T-helper 2 cell treated with Interferon-gamma antibody and Interleukin-4, amounts not matched to agents 5 μg/mL and 100 μg/mL, for 36 hours (primary cell): ENCODE measurements around the gene NACA2.
"Not testable (repeated sequence)": the region's sequence is repeated elsewhere in the genome, so short reads cannot be mapped to it uniquely, and the experiment has no call there.

Experiments
- DNase-seq: peaks from one replicate; pipeline ENCODE4 v3.0.0; 2021; ENCODE audit warnings: low spot score
- H3K27ac Mint-ChIP-seq: one replicate; pipeline ENCODE4 v1.8.0; 2021; ENCODE audit warnings: mild to moderate bottlenecking, mixed read lengths
- H3K27me3 Mint-ChIP-seq: one replicate; pipeline ENCODE4 v1.8.0; 2021; ENCODE audit warnings: low read depth, mixed read lengths
- H3K36me3 Mint-ChIP-seq: one replicate; pipeline ENCODE4 v1.8.0; 2021; ENCODE audit warnings: low read depth, mixed read lengths
- H3K4me1 Mint-ChIP-seq: one replicate; pipeline ENCODE4 v1.8.0; 2021; ENCODE audit warnings: low read depth, mixed read lengths
- H3K4me3 Mint-ChIP-seq: one replicate; pipeline ENCODE4 v1.8.0; 2022; ENCODE audit warnings: mild to moderate bottlenecking, moderate library complexity, mixed read lengths
- H3K9me3 Mint-ChIP-seq: one replicate; pipeline ENCODE4 v1.8.0; 2021; ENCODE audit warnings: mixed read lengths

The NACA2 gene

GRCh38 chr17:61591018-61591417 is at the start of gene NACA2:
TSS of gene NACA2 (minus strand) at chr17:61591219. CDS start at chr17:61591180, 39 bp downstream.
- no peaks in the 10 kb centered on the region for H3K36me3 Mint-ChIP-seq
- H3K27me3 Mint-ChIP-seq = peaks cover 11% of the 10 kb centered on the region
- no peaks in the 10 kb centered on the region for H3K9me3 Mint-ChIP-seq
- no peak within 1 kb of the TSS for H3K27ac Mint-ChIP-seq
- H3K4me1 Mint-ChIP-seq = no peaks in the 10 kb centered on the region
- H3K4me3 Mint-ChIP-seq = no peak within 1 kb of the TSS
- no peak for DNase-seq

GRCh38 chr17:61639818-61640217 is 48.8 kb upstream of the NACA2 start:
- H3K4me1 Mint-ChIP-seq = peaks cover 2% of the 10 kb centered on the region
- H3K36me3 Mint-ChIP-seq = no peaks in the 10 kb centered on the region
- H3K27ac Mint-ChIP-seq = no peak overlapping the region
- peaks cover 53% of the 10 kb centered on the region for H3K27me3 Mint-ChIP-seq
- no peak for DNase-seq
- no peak overlapping the region for H3K4me3 Mint-ChIP-seq
- H3K9me3 Mint-ChIP-seq = no peaks in the 10 kb centered on the region

- Mint-ChIP-seq H3K36me3 (no peaks in the 10 kb centered on the region), H3K4me3 (no peak overlapping the region), H3K27me3 (peaks cover 64% of the 10 kb centered on the region), H3K27ac (no peak overlapping the region), H3K4me1 (peaks cover 2% of the 10 kb centered on the region), H3K9me3 (no peaks in the 10 kb centered on the region)
- no peak for DNase-seq
Measured at GRCh38 chr17:61638087-61638486, 47.1 kb upstream of the NACA2 start.

GRCh38 chr17:61635913-61636432 is 45.0 kb upstream of the NACA2 start:
- Mint-ChIP-seq H3K9me3 (no peaks in the 10 kb centered on the region), H3K27me3 (peaks cover 76% of the 10 kb centered on the region), H3K27ac (no peak overlapping the region), H3K36me3 (no peaks in the 10 kb centered on the region), H3K4me3 (no peak overlapping the region), H3K4me1 (peaks cover 2% of the 10 kb centered on the region)
- DNase-seq = peak; percentile 21

GRCh38 chr17:61634942-61635538 is 44.0 kb upstream of the NACA2 start:
- Mint-ChIP-seq H3K27ac (no peak overlapping the region), H3K27me3 (peaks cover 80% of the 10 kb centered on the region), H3K36me3 (no peaks in the 10 kb centered on the region), H3K4me3 (no peak overlapping the region), H3K4me1 (peaks cover 2% of the 10 kb centered on the region), H3K9me3 (no peaks in the 10 kb centered on the region)
- no peak for DNase-seq

GRCh38 chr17:61634011-61634539 is 43.1 kb upstream of the NACA2 start:
- Mint-ChIP-seq H3K9me3 (no peaks in the 10 kb centered on the region), H3K27ac (no peak overlapping the region), H3K27me3 (peaks cover 73% of the 10 kb centered on the region), H3K4me1 (peaks cover 2% of the 10 kb centered on the region), H3K36me3 (no peaks in the 10 kb centered on the region), H3K4me3 (no peak overlapping the region)
- DNase-seq = no peak

- peaks cover 60% of the 10 kb centered on the region for H3K27me3 Mint-ChIP-seq
- H3K9me3 Mint-ChIP-seq = no peaks in the 10 kb centered on the region
- no peaks in the 10 kb centered on the region for H3K36me3 Mint-ChIP-seq
- H3K4me1 Mint-ChIP-seq = peaks cover 2% of the 10 kb centered on the region
- H3K27ac Mint-ChIP-seq = no peak overlapping the region
- no peak overlapping the region for H3K4me3 Mint-ChIP-seq
- no peak for DNase-seq
Measured at GRCh38 chr17:61632826-61633225, 41.8 kb upstream of the NACA2 start.

- H3K4me1 Mint-ChIP-seq = peaks cover 2% of the 10 kb centered on the region
- peaks cover 58% of the 10 kb centered on the region for H3K27me3 Mint-ChIP-seq
- H3K27ac Mint-ChIP-seq = no peak overlapping the region
- no peak overlapping the region for H3K4me3 Mint-ChIP-seq
- DNase-seq = no peak
- H3K9me3 Mint-ChIP-seq = no peaks in the 10 kb centered on the region
- no peaks in the 10 kb centered on the region for H3K36me3 Mint-ChIP-seq
Measured at GRCh38 chr17:61631800-61632199, 40.8 kb upstream of the NACA2 start.

- not testable (repeated sequence) for H3K4me3 Mint-ChIP-seq, DNase-seq, H3K4me1 Mint-ChIP-seq, H3K27ac Mint-ChIP-seq, H3K36me3 Mint-ChIP-seq, H3K9me3 Mint-ChIP-seq
- H3K27me3 Mint-ChIP-seq = peaks cover 51% of the 10 kb centered on the region
Measured at GRCh38 chr17:61628158-61628557, 37.1 kb upstream of the NACA2 start.

GRCh38 chr17:61627658-61628057 is 36.6 kb upstream of the NACA2 start:
- peaks cover 48% of the 10 kb centered on the region for H3K27me3 Mint-ChIP-seq
- no peaks in the 10 kb centered on the region for H3K9me3 Mint-ChIP-seq
- no peak overlapping the region for H3K4me3 Mint-ChIP-seq
- H3K4me1 Mint-ChIP-seq = no peaks in the 10 kb centered on the region
- DNase-seq = no peak
- H3K36me3 Mint-ChIP-seq = no peaks in the 10 kb centered on the region
- H3K27ac Mint-ChIP-seq = no peak overlapping the region

- Mint-ChIP-seq H3K9me3 (no peaks in the 10 kb centered on the region), H3K4me3 (no peak overlapping the region), H3K27me3 (peaks cover 49% of the 10 kb centered on the region), H3K27ac (no peak overlapping the region), H3K36me3 (no peaks in the 10 kb centered on the region), H3K4me1 (no peaks in the 10 kb centered on the region)
- no peak for DNase-seq
Measured at GRCh38 chr17:61627125-61627524, 36.1 kb upstream of the NACA2 start.

GRCh38 chr17:61625564-61625963 is 34.5 kb upstream of the NACA2 start:
- Mint-ChIP-seq H3K27ac (no peak overlapping the region), H3K36me3 (no peaks in the 10 kb centered on the region), H3K9me3 (no peaks in the 10 kb centered on the region), H3K4me1 (no peaks in the 10 kb centered on the region), H3K4me3 (no peak overlapping the region), H3K27me3 (peaks cover 39% of the 10 kb centered on the region)
- no peak for DNase-seq

- no peak overlapping the region for H3K27ac Mint-ChIP-seq
- H3K4me3 Mint-ChIP-seq = no peak overlapping the region
- H3K9me3 Mint-ChIP-seq = peaks cover 2% of the 10 kb centered on the region
- H3K4me1 Mint-ChIP-seq = no peaks in the 10 kb centered on the region
- no peak for DNase-seq
- peaks cover 36% of the 10 kb centered on the region for H3K27me3 Mint-ChIP-seq
- H3K36me3 Mint-ChIP-seq = no peaks in the 10 kb centered on the region
Measured at GRCh38 chr17:61624951-61625350, 33.9 kb upstream of the NACA2 start.

- no peaks in the 10 kb centered on the region for H3K4me1 Mint-ChIP-seq
- no peaks in the 10 kb centered on the region for H3K36me3 Mint-ChIP-seq
- DNase-seq = no peak
- peaks cover 35% of the 10 kb centered on the region for H3K27me3 Mint-ChIP-seq
- no peak overlapping the region for H3K27ac Mint-ChIP-seq
- peaks cover 13% of the 10 kb centered on the region for H3K9me3 Mint-ChIP-seq
- H3K4me3 Mint-ChIP-seq = no peak overlapping the region
Measured at GRCh38 chr17:61621317-61621716, 30.3 kb upstream of the NACA2 start.

- peaks cover 13% of the 10 kb centered on the region for H3K9me3 Mint-ChIP-seq
- peaks cover 3% of the 10 kb centered on the region for H3K4me1 Mint-ChIP-seq
- no peaks in the 10 kb centered on the region for H3K36me3 Mint-ChIP-seq
- H3K27ac Mint-ChIP-seq = no peak overlapping the region
- DNase-seq = no peak
- H3K27me3 Mint-ChIP-seq = peaks cover 30% of the 10 kb centered on the region
- H3K4me3 Mint-ChIP-seq = no peak overlapping the region
Measured at GRCh38 chr17:61619953-61620352, 28.9 kb upstream of the NACA2 start.
